ENCODE results near the gene ATP5MC3.

GRCh38 chr2:175206866-175207265, 25.4 kb upstream of the ATP5MC3 start:
- TF ChIP-seq CTCF (IDR thresholded peaks at IDR 0.05; ENCODE audit: low read depth, low read length, poor library complexity, severe bottlenecking) (no peak), EZH2phosphoT487 (IDR thresholded peaks at IDR 0.05; ENCODE audit: borderline replicate concordance, low read length) (no peak)

Measured in DOHH2 (cell line).